ENCODE results near the gene RSPO3.

- TF ChIP-seq EZH2phosphoT487 (IDR thresholded peaks at IDR 0.05; ENCODE audit: insufficient read depth, low read depth) (no peak), EZH2 (IDR thresholded peaks at IDR 0.05; ENCODE audit: insufficient read depth, poor library complexity, severe bottlenecking) (no peak)
These were observed 38.4 kb upstream of the RSPO3 start for GRCh38 chr6:127080081-127080480.

All from GM23248 (cell line).